AML-193 (cell line): ENCODE results near the gene ZNF8.
"Not testable (repeated sequence)": the region's sequence is repeated elsewhere in the genome, so short reads cannot be mapped to it uniquely, and the experiment has no call there.

ENCODE experiments used
- DNase-seq, 2 experiments: peaks; one replicate each; lab custom pipeline; 2025; lab: John Stamatoyannopoulos, UW

The ZNF8 gene

DNA sequence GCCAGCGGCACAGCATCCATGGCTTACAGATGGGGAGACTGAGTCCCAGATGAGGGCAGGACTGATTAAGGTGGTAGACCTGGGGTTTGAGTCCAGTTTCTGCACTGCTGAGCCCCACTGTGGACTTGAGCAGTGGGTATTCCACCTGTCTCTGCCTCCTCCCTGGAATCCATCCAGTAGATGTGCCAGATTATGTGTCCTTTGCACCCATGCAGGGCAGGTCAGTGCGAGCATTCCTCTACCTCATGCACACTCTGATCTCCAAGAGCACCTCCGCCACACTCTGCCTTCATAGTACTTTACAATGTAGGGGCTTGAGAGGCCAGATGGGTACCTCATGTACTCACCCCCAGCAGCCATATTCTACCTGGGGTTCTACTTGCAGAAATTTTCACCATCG is 58.1 kb downstream of the ZNF8 start:
- DNase-seq: no peak

DNA sequence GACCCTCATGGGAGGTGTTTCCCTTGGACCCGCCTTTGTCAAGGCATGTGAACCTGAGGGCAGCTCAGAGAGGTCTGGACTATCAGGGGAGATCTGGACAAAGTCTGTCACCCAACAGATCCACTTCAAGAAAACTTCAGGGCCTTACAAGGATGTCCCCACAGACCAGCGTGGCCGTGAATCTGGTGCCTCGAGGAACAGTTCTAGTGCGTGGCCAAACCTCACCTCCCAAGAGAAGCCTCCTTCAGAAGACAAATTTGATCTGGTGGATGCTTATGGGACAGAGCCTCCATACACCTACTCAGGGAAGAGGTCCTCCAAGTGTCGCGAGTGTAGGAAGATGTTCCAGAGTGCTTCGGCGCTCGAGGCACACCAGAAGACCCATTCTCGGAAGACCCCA is 59.6 kb downstream of the ZNF8 start:
- no peak for DNase-seq

DNA sequence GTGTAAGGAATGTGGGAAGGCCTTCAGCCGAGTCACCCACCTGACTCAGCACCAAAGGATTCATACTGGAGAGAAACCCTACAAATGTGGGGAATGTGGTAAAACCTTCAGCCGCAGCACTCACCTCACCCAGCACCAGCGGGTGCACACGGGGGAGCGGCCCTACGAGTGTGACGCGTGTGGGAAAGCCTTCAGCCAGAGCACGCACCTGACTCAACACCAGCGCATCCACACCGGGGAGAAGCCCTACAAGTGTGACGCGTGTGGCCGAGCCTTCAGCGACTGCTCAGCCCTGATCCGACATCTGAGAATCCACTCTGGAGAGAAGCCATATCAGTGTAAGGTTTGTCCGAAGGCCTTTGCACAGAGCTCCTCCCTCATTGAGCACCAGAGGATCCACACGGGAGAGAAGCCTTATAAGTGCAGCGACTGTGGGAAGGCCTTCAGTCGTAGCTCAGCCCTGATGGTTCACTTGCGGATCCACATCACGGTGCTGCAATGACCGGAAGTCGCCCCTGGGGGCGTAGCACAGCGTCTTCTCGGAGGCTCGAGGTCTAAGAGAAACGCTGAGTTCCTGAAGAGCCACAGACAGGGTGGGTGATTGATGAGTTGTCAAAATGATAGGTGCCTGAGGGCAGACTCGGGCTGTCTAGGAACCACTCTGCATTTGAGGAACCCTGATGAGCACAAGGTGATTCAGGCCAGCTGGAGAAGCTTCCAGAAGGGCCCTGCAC is 60.2 kb downstream of the ZNF8 start:
- DNase-seq: no peak

GRCh38 chr19:58345558-58345957 is 66.8 kb downstream of the ZNF8 start:
- DNase-seq: no peak

DNA sequence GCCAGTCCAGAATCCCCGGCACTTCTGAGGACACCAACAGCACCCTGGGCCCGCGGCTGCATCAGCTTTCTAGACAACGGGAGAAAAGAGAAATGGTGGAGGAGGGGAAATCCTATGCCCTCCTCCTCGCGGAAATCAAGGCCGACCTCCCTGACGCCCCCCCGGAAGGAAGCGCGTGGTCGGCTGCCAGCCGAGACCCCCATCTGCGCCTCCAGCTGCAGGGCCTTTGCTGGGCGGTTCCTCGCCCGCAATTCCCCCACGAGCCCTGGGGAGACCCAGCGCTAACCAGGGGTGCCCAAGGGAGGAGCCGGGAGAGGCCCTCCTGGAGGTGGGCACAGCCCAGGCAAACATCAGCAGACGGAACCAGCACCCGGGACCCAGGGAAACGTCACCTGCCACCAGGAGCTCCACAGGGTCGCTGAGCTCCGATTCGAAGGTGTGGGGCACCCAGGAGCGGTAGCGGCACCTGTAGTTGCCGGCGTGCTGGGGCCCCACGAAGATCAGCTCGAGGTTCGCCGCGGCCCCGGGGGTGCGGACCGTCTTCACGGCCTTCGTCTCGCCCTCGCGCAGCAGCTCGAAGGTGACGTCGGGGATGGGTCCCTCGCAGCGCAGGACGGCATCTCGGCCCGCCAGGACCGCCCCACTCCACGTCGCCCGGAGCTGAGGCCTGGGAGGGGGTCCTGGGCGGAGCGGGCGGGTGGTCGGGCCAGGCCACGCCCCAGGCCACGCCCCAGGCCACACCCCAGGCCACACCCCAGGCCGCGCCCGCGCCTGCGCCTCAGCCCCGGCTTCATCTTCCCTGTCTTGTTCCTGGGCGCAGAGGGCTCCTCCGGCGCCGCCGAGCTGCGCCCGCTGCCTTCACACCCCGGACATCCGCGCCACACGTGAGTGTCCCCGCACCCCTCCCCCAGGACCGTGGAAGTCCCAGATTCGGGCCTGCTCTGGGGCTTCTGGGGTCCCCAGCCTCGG is 68.5 kb downstream of the ZNF8 start:
- DNase-seq: peak; percentile 21 to 27

- DNase-seq: not testable (repeated sequence)
Observed at GRCh38 chr19:58348080-58348479, 69.3 kb downstream of the ZNF8 start.

- DNase-seq: no peak
Observed at GRCh38 chr19:58349590-58349989, 70.8 kb downstream of the ZNF8 start.

DNA sequence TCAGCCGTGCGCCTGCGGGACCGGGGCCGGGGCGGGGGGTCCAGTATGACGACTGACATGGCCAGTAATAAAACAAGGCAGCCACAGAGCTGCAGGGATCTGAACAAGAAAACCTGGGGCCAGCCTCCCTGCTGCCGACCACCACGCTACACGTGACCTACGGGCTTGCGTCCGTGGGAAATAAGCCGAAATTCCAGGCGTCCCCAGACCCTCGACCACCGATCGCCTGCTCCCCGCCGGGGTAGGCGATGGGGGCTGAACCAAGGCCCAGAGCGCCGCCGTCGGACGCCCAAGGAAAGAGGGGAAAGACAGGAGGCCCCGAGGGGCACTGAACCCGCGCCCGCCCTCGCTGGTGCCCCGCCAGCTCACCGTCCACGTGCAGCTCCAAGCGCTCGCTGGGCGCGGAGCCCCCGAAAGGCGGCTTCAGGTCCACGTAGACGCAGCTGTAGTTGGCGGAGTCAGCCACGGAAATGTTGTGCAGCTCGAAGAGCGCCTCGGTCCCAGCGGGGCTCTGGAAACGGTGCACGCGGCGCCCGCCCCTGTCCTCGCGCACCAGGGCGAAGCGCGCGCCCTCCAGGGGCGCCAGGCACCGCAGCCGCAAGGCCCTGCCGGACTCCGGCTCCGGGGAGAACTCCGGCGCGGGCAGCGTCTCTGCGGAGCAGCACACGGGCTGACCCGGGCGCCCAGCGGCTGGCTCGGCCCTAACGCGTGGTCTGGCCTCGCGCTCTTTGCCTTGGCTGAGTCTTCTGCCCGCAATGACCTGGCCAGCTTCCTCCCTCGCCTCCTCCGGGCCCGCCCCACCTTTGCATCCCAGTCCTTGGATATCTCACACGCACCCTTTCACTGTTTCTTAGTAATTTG is 71.5 kb downstream of the ZNF8 start:
- DNase-seq: no peak

- no peak for DNase-seq
Observed at GRCh38 chr19:58350871-58351557, 72.3 kb downstream of the ZNF8 start.

DNA sequence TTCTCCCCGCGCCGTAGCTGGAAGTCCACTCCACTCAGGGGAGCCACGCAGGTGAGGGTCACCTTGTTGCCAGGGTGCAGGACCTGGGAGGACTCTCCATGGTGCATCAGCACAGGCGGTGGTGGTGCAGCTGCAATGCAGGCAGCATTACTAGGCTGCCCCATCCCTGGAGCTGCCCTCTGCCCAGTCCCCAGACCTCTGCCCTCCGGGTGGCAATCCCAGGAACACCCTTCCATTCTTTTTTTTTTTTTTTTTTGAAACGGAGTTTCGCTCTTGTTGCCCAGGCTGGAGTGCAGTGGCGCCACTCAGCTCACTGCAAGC is 72.8 kb downstream of the ZNF8 start:
- no peak for DNase-seq

DNA sequence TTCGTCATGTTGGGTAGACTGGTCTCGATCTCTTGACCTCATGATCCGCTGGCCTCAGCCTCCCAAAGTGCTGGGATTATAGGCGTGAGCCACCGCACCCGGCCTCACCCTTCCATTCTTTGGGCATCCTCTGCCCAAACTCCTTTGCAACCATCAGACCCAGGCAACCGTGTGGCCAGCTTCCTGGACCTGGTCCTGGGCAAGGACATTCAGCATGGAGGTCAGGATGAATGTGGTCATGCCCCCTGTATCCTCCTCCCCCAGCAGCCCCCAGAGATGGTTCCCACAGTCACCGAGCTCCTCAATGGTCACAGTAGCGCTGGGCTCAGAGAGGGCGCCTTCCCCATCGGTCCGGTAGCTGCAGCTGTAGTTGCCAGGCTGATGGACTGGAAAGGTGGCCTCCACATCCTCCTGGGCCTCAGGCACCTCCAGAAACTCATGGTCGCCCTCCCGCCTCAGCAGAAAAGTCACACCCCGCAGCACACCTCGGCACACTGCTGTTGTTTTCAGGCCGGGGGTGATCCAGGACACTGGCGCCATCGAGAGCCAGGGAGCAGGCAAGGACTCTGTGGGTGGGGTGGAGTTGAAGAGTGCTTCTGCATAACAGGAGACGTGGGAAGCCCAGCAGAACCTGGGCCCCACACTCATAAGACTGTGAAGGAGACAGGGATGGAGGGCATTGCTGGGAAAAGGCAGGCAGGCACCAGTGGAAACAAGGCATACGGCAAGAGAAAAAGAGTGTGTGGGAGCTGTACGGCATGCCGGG is 73.4 kb downstream of the ZNF8 start:
- DNase-seq: no peak
